ENCODE results near the gene POLR1H.

DNA sequence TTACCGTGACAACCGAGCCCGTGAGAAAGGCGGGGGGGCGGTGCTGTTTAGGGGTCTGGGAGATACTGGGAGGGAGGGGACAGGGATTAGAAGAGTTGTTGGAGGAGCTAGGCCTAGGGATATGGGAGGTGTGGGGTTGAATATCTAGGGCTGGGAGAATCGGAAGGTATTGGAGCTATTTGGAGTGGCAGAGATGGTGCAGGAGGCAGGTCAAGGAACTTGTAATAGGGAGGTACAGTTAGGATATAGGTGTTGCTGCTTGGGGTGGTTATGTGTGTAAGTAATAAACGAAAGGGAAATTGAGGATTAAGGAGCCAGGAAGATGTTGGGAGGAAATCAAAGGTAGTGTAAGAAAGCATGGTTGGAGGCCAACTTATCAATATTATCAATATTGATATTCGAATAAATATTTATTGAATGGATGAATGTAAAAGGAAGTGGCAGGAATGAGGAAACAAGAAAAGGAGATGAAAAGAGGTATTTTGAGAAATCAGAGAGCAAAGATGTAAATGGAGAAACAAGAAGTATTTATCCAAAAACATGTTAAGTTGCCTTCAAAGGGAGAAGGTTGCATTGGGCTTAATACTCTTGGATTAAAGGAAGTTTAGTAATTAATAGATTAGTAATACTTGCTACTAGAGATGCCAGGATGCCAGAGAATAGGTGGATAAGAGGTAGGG lies 6.5 kb downstream of the POLR1H start:
- TF ChIP-seq EZH2 (IDR thresholded peaks at IDR 0.05; ENCODE audit: insufficient read depth, low read length), result no peak
- TF ChIP-seq, protein P1, sequence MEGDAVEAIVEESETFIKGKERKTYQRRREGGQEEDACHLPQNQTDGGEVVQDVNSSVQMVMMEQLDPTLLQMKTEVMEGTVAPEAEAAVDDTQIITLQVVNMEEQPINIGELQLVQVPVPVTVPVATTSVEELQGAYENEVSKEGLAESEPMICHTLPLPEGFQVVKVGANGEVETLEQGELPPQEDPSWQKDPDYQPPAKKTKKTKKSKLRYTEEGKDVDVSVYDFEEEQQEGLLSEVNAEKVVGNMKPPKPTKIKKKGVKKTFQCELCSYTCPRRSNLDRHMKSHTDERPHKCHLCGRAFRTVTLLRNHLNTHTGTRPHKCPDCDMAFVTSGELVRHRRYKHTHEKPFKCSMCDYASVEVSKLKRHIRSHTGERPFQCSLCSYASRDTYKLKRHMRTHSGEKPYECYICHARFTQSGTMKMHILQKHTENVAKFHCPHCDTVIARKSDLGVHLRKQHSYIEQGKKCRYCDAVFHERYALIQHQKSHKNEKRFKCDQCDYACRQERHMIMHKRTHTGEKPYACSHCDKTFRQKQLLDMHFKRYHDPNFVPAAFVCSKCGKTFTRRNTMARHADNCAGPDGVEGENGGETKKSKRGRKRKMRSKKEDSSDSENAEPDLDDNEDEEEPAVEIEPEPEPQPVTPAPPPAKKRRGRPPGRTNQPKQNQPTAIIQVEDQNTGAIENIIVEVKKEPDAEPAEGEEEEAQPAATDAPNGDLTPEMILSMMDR (IDR thresholded peaks at IDR 0.05; ENCODE audit: insufficient read depth, low read depth, low read length), result no peak

Measured in astrocyte (in vitro differentiated cells and primary cell).